ENCODE data around the gene LMO7. TPM values are rescaled to one million over a fixed set of nuclear protein-coding genes. Genes with fewer than 3 reads are reported as not detected.

The LMO7 gene
- total and polyA plus RNA-seq, 10 donors: 2.2 to 15.5 (median 8.2) TPM

DNA sequence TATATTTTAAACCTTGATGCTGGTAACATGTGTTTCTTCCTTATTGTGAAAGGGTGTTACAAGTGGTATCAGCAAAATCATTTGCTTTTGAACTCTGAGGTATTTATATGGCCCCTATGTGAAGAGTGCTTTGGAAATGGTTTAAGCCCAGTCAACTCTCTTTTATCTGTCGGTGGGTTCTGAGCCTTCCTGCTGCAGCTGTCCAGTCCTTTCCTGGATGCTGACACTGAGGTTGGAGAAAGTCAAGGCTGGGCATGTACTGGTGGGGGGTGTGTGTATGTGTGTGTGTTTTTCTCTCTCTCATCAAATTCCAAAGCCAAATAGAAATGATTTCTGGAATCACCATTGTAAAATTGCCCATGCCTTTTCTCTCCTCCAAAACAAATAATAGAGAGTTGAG is 221.2 kb downstream of the LMO7 start:
- Histone ChIP-seq H3K36me3 (peaks cover 0 to 14% (median 4%) of the 10 kb centered on the region in 6 donors), H3K4me1 (no peaks in the 10 kb centered on the region), H3K9me3 (no peaks in the 10 kb centered on the region), H3K4me3 (no peak overlapping the region), H3K27me3 (replicated peaks in 1 of 7) (no peaks in the 10 kb centered on the region), H3K27ac (no peak overlapping the region)
- TF ChIP-seq, protein P1, sequence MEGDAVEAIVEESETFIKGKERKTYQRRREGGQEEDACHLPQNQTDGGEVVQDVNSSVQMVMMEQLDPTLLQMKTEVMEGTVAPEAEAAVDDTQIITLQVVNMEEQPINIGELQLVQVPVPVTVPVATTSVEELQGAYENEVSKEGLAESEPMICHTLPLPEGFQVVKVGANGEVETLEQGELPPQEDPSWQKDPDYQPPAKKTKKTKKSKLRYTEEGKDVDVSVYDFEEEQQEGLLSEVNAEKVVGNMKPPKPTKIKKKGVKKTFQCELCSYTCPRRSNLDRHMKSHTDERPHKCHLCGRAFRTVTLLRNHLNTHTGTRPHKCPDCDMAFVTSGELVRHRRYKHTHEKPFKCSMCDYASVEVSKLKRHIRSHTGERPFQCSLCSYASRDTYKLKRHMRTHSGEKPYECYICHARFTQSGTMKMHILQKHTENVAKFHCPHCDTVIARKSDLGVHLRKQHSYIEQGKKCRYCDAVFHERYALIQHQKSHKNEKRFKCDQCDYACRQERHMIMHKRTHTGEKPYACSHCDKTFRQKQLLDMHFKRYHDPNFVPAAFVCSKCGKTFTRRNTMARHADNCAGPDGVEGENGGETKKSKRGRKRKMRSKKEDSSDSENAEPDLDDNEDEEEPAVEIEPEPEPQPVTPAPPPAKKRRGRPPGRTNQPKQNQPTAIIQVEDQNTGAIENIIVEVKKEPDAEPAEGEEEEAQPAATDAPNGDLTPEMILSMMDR (IDR thresholded peaks at IDR 0.05 in 8 of 11, conservative IDR thresholded peaks at IDR 0.05 in 3 of 11): no peak
- TF ChIP-seq POLR2A (IDR thresholded peaks at IDR 0.05) (no peak), POLR2AphosphoS5 (IDR thresholded peaks at IDR 0.05) (no peak)
- DNase-seq: no peak
- WGBS, 5 donors: 63 to 87% (median 67%) methylated on average over 1 of the region's 1 CpG
- intact Hi-C loops (cut with DNase I; ENCODE audit: low total_unique reads): no loop called here

DNA sequence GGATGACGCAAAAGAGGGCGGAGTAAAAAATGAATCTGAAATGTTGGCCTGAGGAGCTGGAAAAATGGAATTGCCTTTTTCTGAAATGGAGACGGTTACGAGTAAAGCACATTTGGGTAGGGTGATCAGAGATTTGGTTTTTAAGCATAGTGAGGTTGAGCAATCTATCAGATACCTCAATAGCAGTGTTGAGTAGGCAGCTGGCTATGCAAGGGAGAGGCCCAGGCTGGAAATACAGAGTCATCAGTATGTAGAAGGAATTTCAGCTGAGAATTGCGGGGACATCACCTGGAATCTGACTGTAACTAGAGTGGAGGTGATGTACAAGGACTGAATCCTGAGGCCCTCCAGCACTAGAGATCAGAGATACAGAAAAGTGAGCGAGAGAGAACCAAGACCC is 224.8 kb downstream of the LMO7 start:
- no peak for TF ChIP-seq POLR2AphosphoS5 (IDR thresholded peaks at IDR 0.05)
- TF ChIP-seq, protein P1 (IDR thresholded peaks at IDR 0.05 in 8 of 11, conservative IDR thresholded peaks at IDR 0.05 in 3 of 11): no peak
- no peak for TF ChIP-seq POLR2A (IDR thresholded peaks at IDR 0.05)
- WGBS, 5 donors: 95 to 99% (median 97%) methylated on average over 6 of the region's 6 CpGs
- H3K4me3 ChIP-seq: no peak overlapping the region
- no peaks in the 10 kb centered on the region for H3K9me3 ChIP-seq
- no peak for DNase-seq
- intact Hi-C loops (cut with DNase I; ENCODE audit: low total_unique reads): no loop called here
- no peaks in the 10 kb centered on the region for H3K27me3 ChIP-seq (replicated peaks in 1 of 7)
- no peaks in the 10 kb centered on the region for H3K4me1 ChIP-seq
- no peak overlapping the region for H3K27ac ChIP-seq
- H3K36me3 ChIP-seq: peaks cover 0 to 5% (median 0%) of the 10 kb centered on the region in 6 donors

DNA sequence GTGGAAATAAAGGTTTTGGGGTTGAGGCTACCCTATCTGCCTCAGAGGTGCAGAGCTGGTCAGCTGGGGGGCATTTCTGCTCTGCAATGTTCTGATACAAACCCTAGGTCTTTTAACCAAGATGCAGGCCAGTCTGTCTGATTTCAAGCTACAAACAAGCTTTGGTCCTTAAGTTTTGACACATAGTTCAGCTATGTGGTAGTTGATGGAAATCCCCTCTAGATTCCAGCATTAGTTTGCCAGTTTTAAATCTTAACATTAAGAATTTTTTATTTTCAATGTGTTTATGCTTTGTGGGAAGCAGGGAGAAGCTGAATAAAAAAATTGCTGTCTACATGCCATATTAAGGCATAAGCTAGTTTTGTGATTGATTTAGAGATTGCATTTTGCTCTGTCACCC is 225.7 kb downstream of the LMO7 start:
- Histone ChIP-seq H3K4me1 (no peaks in the 10 kb centered on the region), H3K27ac (no peak overlapping the region), H3K9me3 (no peaks in the 10 kb centered on the region), H3K27me3 (replicated peaks in 1 of 7) (no peaks in the 10 kb centered on the region), H3K36me3 (peaks cover 0 to 5% (median 0%) of the 10 kb centered on the region in 6 donors), H3K4me3 (no peak overlapping the region)
- DNase-seq: no peak
- intact Hi-C loops (cut with DNase I; ENCODE audit: low total_unique reads): no loop called here
- TF ChIP-seq POLR2AphosphoS5 (IDR thresholded peaks at IDR 0.05): no peak
- TF ChIP-seq, protein P1 (IDR thresholded peaks at IDR 0.05 in 8 of 11, conservative IDR thresholded peaks at IDR 0.05 in 3 of 11): no peak
- no peak for TF ChIP-seq POLR2A (IDR thresholded peaks at IDR 0.05)

DNA sequence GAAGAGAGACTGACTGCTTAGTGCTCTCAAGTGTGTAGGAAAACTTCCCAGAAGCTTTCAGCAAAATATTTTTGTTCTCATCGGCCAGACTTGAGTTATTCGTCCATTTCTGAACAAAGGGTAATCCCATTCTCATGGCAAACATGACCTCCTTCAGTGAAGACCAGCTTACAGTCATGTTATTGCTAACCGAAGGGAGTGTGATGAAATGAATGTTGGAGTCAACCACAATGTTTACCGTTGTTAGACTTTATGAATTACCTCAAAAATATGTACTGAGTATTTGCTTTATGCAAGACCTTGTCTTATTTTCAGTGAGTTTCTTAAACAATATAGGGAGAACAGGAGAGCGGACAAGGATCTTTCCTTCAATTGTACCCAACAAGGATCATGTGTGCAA is 228.6 kb downstream of the LMO7 start:
- DNase-seq: no peak
- Histone ChIP-seq H3K4me1 (no peaks in the 10 kb centered on the region), H3K27me3 (replicated peaks in 1 of 7) (peaks cover 0 to 8% (median 0%) of the 10 kb centered on the region in 7 donors), H3K36me3 (no peaks in the 10 kb centered on the region), H3K4me3 (no peak overlapping the region), H3K9me3 (no peaks in the 10 kb centered on the region), H3K27ac (no peak overlapping the region)
- intact Hi-C loops (cut with DNase I; ENCODE audit: low total_unique reads): no loop called here
- 76 to 91% (median 82%) methylated on average over 5 of the region's 5 CpGs for WGBS, 5 donors
- TF ChIP-seq POLR2AphosphoS5 (IDR thresholded peaks at IDR 0.05) (no peak), POLR2A (IDR thresholded peaks at IDR 0.05) (no peak)

All from spleen (tissue), 11 donors.